IPS-15b (cell line): ENCODE data around the gene NFE2.
"Not testable (repeated sequence)": the region's sequence is repeated elsewhere in the genome, so short reads cannot be mapped to it uniquely, and the experiment has no call there.

Source experiments
- H3K27me3 ChIP-seq: one replicate; pipeline ENCODE4 v1.6.1; 2013; ENCODE audit warnings: low read length; ENCODE audit not compliant: control insufficient read depth, insufficient read depth
- H3K36me3 ChIP-seq: one replicate; pipeline ENCODE4 v1.6.1; 2013; ENCODE audit warnings: low read length; ENCODE audit not compliant: control insufficient read depth, insufficient read depth
- H3K4me1 ChIP-seq: one replicate; pipeline ENCODE4 v1.6.1; 2013; ENCODE audit warnings: mild to moderate bottlenecking, low read length; ENCODE audit not compliant: control insufficient read depth, insufficient read depth
- H3K4me3 ChIP-seq: one replicate; pipeline ENCODE4 v1.5.1; 2013; ENCODE audit warnings: low read depth, low read length
- H3K9ac ChIP-seq: one replicate; pipeline ENCODE4 v1.6.1; 2013; ENCODE audit warnings: low read depth, mild to moderate bottlenecking, low read length
- H3K9me3 ChIP-seq: one replicate; pipeline ENCODE4 v1.6.1; 2013; ENCODE audit warnings: mild to moderate bottlenecking, low read length; ENCODE audit not compliant: control insufficient read depth, insufficient read depth

NFE2 gene

DNA sequence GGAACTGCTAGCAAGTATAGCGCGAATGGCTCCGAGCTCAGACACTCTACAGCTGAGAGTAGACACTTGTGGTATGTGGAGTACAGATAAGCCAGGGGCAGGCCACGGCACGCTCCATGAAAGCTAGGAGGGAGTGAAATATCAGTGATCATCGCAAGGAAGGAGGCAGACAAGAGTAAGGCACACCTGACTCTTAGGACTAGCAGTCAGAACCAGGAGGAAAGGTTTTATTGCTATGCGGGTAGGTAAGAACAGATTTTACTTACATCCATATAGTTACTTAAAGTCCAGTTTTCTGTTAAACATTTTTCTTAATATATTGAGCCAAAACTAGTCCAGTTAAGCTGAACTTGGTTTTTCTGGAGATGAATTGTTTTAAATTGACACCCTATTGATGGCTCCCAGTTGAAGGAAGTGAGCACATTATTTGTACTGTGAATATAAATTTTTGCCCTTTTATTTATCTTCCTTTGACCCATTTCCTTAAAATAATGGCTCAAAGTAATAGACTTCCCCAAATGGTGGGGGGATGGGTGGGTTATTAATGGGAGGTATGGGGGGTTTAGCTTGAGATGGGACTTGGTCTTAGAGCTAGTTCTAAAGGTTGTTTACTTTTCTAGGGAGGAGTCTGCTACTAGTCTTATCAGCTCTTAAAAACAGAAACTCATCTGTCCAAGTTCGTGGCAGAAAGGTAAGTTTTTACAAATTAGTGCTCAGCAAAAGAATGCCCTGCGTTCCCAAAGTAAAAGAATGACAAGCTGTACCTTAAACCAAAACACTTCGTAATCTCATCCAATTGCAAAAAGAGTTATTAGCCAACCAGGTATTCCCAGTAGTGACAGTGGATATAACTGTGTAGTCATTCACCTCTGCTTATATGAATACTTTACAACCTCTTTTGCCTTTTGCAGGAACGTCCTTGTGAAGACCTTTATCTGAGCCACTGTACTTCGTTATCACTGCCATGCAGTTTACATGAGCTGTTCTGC, 14.5 kb downstream of the NFE2 start:
- no peak overlapping the region for H3K4me3 ChIP-seq
- no peak overlapping the region for H3K9ac ChIP-seq
- H3K36me3 ChIP-seq: peaks cover 51% of the 10 kb centered on the region
- no peaks in the 10 kb centered on the region for H3K27me3 ChIP-seq
- H3K9me3 ChIP-seq: no peaks in the 10 kb centered on the region
- peaks cover 3% of the 10 kb centered on the region for H3K4me1 ChIP-seq

- Histone ChIP-seq H3K4me1 (peaks cover 3% of the 10 kb centered on the region), H3K9ac (no peak overlapping the region), H3K4me3 (no peak overlapping the region), H3K36me3 (peaks cover 56% of the 10 kb centered on the region), H3K9me3 (no peaks in the 10 kb centered on the region), H3K27me3 (no peaks in the 10 kb centered on the region)
Measured at GRCh38 chr12:54285150-54286041, 15.4 kb downstream of the NFE2 start.

DNA sequence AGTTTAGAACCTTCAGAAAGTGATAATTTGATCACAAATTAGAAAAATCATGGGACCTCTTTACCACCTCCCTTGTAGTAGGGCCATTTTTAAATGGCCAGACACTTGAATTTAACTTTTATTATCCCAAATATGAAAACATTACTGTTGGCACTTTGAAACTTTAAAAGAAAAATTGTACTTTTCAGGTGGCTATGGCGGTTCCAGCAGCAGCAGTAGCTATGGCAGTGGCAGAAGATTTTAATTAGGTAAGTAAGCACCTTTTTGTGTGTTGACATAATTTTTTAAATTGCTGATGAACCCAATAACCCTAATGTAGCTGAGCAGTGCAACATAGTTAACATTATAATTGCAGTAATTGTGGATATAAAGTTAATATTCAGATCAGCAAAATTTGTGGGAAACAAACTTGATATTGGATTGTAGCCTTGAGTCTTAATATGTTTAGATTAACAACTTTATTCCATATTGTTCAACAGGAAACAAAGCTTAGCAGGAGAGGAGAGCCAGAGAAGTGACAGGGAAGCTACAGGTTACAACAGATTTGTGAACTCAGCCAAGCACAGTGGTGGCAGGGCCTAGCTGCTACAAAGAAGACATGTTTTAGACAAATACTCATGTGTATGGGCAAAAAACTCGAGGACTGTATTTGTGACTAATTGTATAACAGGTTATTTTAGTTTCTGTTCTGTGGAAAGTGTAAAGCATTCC, 16.6 kb downstream of the NFE2 start:
- H3K9me3 ChIP-seq, H3K27me3 ChIP-seq, H3K4me1 ChIP-seq: not testable (repeated sequence)
- peaks cover 56% of the 10 kb centered on the region for H3K36me3 ChIP-seq
- H3K9ac ChIP-seq: peak overlapping the region; percentile 1
- H3K4me3 ChIP-seq: peak overlapping the region; percentile 9

DNA sequence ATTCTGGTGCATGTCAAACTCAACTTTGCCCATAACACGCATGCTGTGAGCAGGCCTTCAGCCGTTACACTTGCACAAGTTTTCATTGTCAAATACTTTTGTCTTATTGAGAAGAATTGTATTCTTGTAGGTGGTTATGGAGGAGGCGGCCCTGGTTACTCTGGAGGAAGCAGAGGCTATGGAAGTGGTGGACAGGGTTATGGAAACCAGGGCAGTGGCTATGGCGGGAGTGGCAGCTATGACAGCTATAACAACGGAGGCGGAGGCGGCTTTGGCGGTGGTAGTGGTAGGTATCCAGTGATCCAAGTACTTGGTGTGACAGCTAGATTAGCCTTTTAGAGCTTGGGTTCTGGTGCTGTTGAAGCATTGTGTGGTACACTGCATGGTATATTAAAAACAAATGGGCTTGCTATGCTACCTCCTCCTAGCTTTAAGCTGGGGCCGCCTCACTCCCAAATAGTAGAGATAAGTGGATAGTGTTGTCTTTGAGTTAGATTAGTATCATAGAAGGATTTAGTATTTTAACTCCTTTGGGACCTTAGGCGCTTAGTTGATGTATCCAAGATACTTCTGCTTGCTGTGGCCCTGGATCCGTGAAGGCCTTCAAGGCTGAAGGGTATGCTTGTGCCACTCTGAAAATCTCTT, 17.7 kb downstream of the NFE2 start:
- Histone ChIP-seq H3K36me3 (peaks cover 56% of the 10 kb centered on the region), H3K27me3 (no peaks in the 10 kb centered on the region), H3K9me3 (no peaks in the 10 kb centered on the region), H3K9ac (no peak overlapping the region), H3K4me1 (peaks cover 7% of the 10 kb centered on the region), H3K4me3 (peak overlapping the region; percentile 74)

- H3K4me3 ChIP-seq: peak overlapping the region; percentile 74
- not testable (repeated sequence) for H3K4me1 ChIP-seq, H3K27me3 ChIP-seq, H3K9me3 ChIP-seq
- peak overlapping the region; percentile 94 for H3K9ac ChIP-seq
- H3K36me3 ChIP-seq: peaks cover 49% of the 10 kb centered on the region
Measured at GRCh38 chr12:54281694-54282093, 19.1 kb downstream of the NFE2 start.

GRCh38 chr12:54281261-54281638, 19.6 kb downstream of the NFE2 start:
- peaks cover 44% of the 10 kb centered on the region for H3K36me3 ChIP-seq
- H3K4me1 ChIP-seq, H3K9me3 ChIP-seq, H3K27me3 ChIP-seq: not testable (repeated sequence)
- H3K9ac ChIP-seq: peak overlapping the region; percentile 94
- H3K4me3 ChIP-seq: peak overlapping the region; percentile 74

GRCh38 chr12:54280468-54281260, 20.2 kb downstream of the NFE2 start, which contains the start of gene HNRNPA1:
HNRNPA1 (plus strand) TSS chr12:54280726; CDS start chr12:54280808, 82 bp downstream.
- no peaks in the 10 kb centered on the region for H3K27me3 ChIP-seq
- H3K4me1 ChIP-seq: peaks cover 7% of the 10 kb centered on the region
- H3K36me3 ChIP-seq: peaks cover 39% of the 10 kb centered on the region

GRCh38 chr12:54279632-54280467, 21.0 kb downstream of the NFE2 start, which contains the start of gene CBX5:
CBX5 (minus strand) TSS chr12:54280122; CDS start chr12:54257650, 22,472 bp downstream.
- Histone ChIP-seq H3K4me1 (peaks cover 7% of the 10 kb centered on the region), H3K9ac (peak within 1 kb of the TSS; percentile 94), H3K36me3 (peaks cover 34% of the 10 kb centered on the region), H3K9me3 (no peaks in the 10 kb centered on the region), H3K27me3 (no peaks in the 10 kb centered on the region), H3K4me3 (peak within 1 kb of the TSS; percentile 74)

More at GRCh38 chr12:54280468-54281260, 20.2 kb downstream of the NFE2 start, which contains the start of gene HNRNPA1:
- Histone ChIP-seq H3K4me3 (peak within 1 kb of the TSS; percentile 74), H3K9ac (peak within 1 kb of the TSS; percentile 94), H3K9me3 (no peaks in the 10 kb centered on the region)

GRCh38 chr12:54279227-54279631, 21.6 kb downstream of the NFE2 start:
- peak overlapping the region; percentile 74 for H3K4me3 ChIP-seq
- no peaks in the 10 kb centered on the region for H3K9me3 ChIP-seq
- no peaks in the 10 kb centered on the region for H3K27me3 ChIP-seq
- peaks cover 33% of the 10 kb centered on the region for H3K36me3 ChIP-seq
- H3K9ac ChIP-seq: peak overlapping the region; percentile 82
- peaks cover 7% of the 10 kb centered on the region for H3K4me1 ChIP-seq
